GM19035 (cell line): Measurements from ENCODE around the gene HTRA2.
"Not testable (repeated sequence)": the region's sequence is repeated elsewhere in the genome, so short reads cannot be mapped to it uniquely, and the experiment has no call there.

Experiments used
- ATAC-seq: cut with Tn5 transposase; IDR thresholded peaks from one replicate; pipeline ENCODE4 v1.9.1; 2021; ENCODE audit not compliant: unreplicated experiment

The HTRA2 gene

DNA sequence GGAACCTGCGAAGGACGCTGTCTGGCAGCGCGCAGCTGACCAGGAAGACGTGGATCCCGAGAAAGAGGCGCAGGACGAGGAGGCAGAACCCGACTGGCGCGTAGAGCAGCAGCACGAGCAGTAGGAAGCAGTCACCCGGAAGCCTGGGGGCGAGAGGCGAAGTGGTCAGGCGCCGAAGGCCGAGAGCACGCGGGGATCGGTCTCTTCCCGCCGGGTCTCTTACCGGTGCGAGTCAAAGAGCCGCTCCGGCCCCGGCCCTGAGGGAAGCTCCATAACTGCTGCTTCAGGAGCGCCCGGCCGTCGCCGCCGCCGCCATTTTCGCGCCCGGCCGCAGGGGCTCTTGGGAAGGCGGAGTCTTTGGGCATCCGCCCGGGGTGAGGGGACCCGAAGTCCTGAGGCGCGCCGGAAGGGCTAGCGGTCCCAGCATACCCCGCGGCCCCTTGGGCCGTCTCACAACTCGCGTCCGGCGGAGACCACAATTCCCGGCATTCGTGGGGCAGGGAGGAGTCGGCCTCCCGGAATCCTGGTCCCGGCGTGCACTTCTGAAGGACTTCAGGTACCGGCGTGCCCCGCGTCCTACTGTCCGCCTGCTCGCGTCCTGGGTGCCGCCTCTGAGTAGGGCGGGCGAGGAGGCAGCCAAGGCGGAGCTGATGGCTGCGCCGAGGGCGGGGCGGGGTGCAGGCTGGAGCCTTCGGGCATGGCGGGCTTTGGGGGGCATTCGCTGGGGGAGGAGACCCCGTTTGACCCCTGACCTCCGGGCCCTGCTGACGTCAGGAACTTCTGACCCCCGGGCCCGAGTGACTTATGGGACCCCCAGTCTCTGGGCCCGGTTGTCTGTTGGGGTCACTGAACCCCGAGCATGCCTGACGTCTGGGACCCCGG lies at the start of gene HTRA2, which contains the start of gene AUP1:
Gene HTRA2, plus strand, starts transcription at position 577 of the 882 bp plus-strand sequence. Its CDS starts 74 bp downstream, at position 651.
Gene AUP1, minus strand, starts transcription at position 350 of the 882 bp plus-strand sequence. Its CDS starts 77 bp downstream, at position 273.
- ATAC-seq = peak; percentile 81

DNA sequence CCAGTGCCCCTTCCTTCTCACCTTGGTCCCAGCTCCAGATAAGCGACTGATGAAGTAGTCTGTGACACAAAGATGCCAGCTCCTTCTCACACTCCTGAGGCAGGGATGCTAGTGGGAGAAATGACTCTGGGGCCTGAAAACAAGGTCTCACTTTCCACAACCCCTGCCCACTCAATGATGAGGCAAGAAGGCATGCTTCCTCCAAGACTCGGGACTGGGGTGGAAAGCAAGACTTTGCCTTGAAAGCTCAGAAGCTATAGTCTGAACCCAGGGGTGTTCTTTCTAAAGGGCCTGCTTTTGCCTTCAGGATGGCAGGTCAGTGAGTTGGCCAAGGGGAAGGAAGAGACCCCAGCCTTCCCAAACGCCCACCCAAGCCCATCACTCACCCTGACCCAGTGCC lies 48.3 kb upstream of the HTRA2 start:
- ATAC-seq = no peak

DNA sequence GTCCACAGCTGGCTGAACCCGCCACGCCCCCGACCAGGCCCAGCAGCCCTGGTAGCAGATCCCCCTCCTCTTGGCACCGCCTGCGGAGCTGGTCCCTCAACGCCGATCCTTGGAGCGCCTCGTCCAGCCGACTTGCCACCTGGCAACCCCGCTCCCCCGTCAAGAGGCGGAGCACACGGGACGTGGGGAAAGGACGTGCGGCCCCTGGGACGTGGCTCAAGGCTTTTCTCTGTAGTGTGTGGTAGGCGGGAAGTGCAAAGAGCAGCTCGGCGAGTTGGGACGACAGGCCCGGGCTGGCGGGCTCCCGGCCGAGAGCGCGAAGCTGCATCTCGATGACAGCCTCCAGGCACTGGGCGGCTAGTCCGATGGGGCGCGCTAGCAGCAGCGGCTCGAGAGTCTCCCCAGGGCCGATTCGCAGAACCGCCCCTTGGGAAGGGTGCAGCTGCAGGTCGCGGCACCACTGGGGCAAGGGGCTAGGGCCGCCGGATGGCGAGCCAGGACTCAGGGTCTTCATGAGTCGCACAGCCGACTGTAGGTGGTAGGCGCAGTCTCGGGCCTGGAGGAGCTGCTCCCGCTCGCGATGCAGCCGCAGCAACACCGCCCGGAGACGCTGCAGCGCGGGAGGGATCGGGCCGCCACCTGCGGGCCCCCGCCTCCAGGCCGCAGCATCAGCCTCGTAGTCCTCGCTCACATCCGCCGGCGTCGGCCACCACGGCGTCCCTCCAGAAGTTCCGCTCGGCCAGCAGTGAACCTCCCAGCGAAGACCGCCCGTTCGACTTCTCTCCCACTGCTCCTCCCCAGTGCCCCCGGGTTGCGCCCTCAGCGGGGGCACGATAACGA lies 47.6 kb upstream of the HTRA2 start:
- ATAC-seq = peak; percentile 38

GRCh38 chr2:74482801-74483674 lies 46.7 kb upstream of the HTRA2 start, which contains the start of the genes CCDC142 and TTC31:
CCDC142 (minus strand) TSS chr2:74482998; CDS start chr2:74482837, 161 bp downstream.
TTC31 (plus strand) TSS chr2:74483081; CDS start chr2:74483096, 15 bp downstream.
- ATAC-seq = peak; percentile 91

GRCh38 chr2:74483675-74484164 lies 46.0 kb upstream of the HTRA2 start:
- ATAC-seq = not testable (repeated sequence)

GRCh38 chr2:74486141-74486540 lies 43.6 kb upstream of the HTRA2 start:
- no peak for ATAC-seq

GRCh38 chr2:74488643-74489481 lies 40.9 kb upstream of the HTRA2 start:
- ATAC-seq = no peak

GRCh38 chr2:74489906-74490305 lies 39.8 kb upstream of the HTRA2 start:
- no peak for ATAC-seq

DNA sequence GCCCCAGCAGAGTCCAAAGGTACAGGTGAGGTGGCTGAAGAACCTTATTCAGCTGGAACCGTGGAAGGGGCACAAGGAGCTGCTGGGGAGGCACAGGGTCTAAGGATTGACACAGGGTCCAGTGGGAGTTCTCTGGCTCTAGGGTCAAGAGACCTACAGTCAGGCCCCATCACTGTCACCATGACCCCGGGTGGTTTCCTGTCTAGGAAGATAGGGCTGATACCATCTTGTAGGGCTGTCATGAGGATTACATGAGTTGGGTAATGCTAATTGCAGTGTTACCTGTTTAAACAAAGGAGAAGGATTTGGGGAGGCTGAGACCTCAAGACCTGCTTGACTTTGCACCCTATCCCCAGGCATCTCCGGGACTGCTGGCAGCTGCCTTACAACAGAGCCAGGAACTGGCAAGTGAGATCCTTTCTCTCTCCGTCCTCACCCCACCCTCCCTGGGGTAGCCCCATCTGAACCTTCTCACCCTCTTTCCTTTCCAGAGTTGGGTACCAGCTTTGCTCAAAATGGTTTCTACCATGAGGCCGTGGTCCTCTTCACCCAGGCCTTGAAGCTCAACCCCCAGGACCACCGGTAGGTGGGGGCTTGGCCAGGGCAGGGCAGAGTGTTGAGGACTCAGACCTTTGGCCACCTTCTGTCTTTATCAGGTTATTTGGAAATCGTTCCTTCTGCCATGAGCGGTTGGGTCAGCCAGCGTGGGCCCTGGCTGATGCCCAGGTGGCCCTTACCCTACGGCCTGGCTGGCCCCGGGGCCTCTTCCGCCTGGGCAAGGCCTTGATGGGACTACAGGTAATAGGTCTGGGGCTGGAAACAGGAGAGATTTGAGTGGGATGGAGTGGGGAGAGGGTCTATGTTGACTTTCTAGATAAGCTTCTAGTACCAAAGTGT lies 37.8 kb upstream of the HTRA2 start:
- ATAC-seq = no peak

- ATAC-seq = no peak
Observed at GRCh38 chr2:74493546-74493945, 36.2 kb upstream of the HTRA2 start.

- no peak for ATAC-seq
Observed at GRCh38 chr2:74495440-74495839, 34.3 kb upstream of the HTRA2 start.

GRCh38 chr2:74496997-74497776 lies 32.5 kb upstream of the HTRA2 start:
- no peak for ATAC-seq

GRCh38 chr2:74497777-74498499 lies 31.8 kb upstream of the HTRA2 start:
- no peak for ATAC-seq

DNA sequence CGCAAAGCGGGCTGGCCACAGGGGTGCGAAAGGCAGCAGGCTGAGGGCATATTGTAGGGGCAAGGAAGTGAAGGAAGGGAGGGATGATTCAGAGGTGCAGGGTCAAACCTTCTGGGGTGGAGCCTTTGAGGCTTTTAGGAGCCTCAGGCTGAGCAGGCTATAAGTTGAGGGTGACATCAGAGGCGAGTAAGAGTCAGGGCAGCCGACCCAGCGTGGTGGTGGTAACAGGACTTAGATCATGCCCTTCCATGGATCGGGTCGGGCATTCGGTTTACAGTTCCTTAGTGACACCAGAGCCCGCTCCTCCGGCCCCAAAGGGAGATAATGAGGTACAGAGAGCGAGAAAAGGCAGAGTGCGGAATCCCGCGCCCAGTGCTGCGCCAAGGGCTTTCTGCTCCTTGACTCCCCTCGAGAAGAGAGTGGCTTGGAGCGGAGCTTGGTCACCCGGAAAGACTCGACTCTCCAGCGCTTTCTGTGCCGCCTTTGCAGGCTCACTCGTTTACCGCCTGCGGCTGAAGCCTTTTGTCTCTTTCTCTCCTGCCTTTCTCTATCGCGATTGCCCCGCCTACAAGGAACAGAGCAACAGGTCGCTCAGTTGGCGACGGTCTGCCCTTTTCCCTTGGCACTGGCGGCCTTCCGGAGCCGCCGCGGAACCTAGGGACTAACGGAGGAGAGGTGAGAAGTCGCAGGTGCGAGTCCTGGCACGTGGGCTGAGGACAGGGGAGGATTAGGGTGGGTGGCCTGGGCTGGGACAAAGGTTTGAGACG lies 31.1 kb upstream of the HTRA2 start:
- ATAC-seq = no peak

- ATAC-seq = no peak
Observed at GRCh38 chr2:74499267-74499939, 30.3 kb upstream of the HTRA2 start, which contains the start of gene LBX2. LBX2 (minus strand) TSS chr2:74499603; CDS start chr2:74499537, 66 bp downstream.
